ENCODE results near the gene ADAD2.
A peak's percentile ranks its signal among the peaks of the same experiment; 100 is the strongest.

The ADAD2 gene

DNA sequence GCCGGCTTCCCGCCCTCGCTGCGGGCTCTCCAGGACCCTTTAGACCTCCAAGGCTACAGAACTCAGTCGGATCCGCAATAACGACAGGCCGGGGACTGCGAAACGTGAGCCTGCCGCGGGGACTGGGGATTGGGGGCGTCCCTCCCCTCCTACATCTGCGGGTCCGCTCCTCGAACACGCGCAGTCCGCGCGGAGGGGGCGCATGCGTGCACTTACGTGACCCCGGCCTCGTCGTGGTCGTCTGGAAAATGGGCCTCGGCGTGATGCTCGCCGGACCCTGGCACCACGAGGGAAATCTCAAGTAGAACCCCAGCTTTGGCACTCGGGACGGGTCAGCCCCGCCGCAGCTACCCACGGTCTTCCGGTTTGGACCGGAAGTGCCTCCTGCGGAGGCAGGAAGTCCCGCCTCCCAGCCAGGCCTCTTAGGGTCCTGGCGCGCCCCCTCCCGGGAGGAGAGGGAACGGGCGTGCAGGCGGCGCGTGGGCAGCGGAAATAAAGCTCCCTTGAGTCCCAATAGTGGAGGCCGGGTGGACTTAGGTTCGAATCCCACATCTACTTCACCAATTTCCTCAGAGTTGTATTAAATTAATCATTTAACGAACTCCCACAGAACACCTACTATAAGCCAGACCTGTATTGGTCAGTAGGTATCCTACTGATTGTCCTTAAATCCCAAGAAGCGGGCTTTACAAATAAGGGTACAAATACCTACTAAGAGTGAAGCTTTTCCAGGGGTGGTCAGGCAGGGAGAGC lies 4.1 kb upstream of the ADAD2 start, which contains the start of gene TAF1C:
TAF1C (minus strand) TSS at position 373 of the 753 bp plus-strand sequence. CDS start 2,069 bp downstream, outside the sequence.
- peaks cover 0 to 45% (median 31%) of the 10 kb centered on the region in 11 experiments; a peak in 17 of 22 replicates for H4K20me1 ChIP-seq
- peaks cover 18 to 26% (median 19%) of the 10 kb centered on the region in 10 experiments for H3K4me1 ChIP-seq
- peak within 1 kb of the TSS; percentile 86 to 96 (median 93) for H3K9ac ChIP-seq
- no peak for TF ChIP-seq Cebpa-rat (IDR thresholded peaks at IDR 0.05)
- H3K27ac ChIP-seq = peak within 1 kb of the TSS; percentile 71 to 91 (median 87)
- H3K4me3 ChIP-seq = peak within 1 kb of the TSS; percentile 87 to 100 (median 95)
- H3K9me3 ChIP-seq (replicated peaks in 1 of 11) = no peaks in the 10 kb centered on the region
- peak within 1 kb of the TSS; percentile 83 to 99 (median 96) for H3K4me2 ChIP-seq
- no peaks in the 10 kb centered on the region for H3K27me3 ChIP-seq
- peaks cover 31 to 38% (median 36%) of the 10 kb centered on the region in 11 experiments for H3K36me3 ChIP-seq

DNA sequence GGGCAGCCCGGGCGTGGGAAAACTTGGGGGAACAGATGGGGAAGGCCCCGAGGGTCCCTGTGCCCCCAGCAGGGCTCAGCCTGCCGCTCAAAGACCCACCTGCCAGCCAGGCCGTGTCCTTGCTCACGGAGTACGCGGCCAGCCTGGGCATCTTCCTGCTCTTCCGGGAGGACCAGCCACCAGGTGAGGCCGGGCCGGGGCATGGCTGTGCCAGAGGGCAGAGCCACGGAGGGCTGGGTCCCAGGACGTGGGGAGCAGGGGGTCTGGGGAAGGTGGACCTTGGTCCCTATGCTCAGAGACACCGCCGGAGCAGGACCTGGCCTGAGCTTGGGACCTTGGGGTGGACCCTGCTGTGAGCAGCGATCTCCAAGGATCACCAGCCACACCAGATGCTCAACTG lies 509 bp downstream of the ADAD2 start:
- Histone ChIP-seq H4K20me1 (no peaks in the 10 kb centered on the region), H3K9ac (no peak overlapping the region), H3K27me3 (no peaks in the 10 kb centered on the region), H3K4me3 (no peak overlapping the region), H3K4me2 (no peak overlapping the region), H3K36me3 (no peaks in the 10 kb centered on the region), H3K27ac (no peak overlapping the region), H3K4me1 (peaks cover 18 to 38% (median 34%) of the 10 kb centered on the region in 10 experiments), H3K9me3 (replicated peaks in 1 of 11) (no peaks in the 10 kb centered on the region)
- no peak for TF ChIP-seq Cebpa-rat (IDR thresholded peaks at IDR 0.05)

DNA sequence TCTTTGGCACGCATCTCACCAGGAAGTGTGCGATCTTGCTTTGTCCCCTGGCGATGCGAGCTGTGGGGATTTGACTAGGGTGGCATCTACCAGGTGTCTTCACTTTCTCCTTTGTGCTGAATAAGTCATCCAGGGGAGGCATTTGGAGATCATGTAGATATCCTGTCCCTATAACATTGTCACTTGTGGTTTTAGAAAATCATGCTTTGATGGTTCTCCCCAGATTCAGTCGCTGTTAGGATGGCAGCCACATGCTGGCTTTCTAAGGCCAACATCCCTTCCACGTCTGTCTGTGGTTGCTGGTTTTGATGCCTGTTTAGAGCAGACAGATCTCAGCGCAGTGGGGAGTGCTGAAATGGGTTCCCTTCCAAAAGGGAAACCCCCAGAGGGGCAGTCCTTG lies 2.5 kb downstream of the ADAD2 start:
- TF ChIP-seq Cebpa-rat (IDR thresholded peaks at IDR 0.05) = no peak
- H3K4me1 ChIP-seq = peaks cover 19 to 54% (median 50%) of the 10 kb centered on the region in 10 experiments
- no peaks in the 10 kb centered on the region for H4K20me1 ChIP-seq
- H3K9ac ChIP-seq = 0 out of 22 replicates have a peak overlapping the region, but pooled peaks of 2 of the 11 experiments have one; percentile 2 to 62
- H3K27me3 ChIP-seq = no peaks in the 10 kb centered on the region
- H3K27ac ChIP-seq = peak overlapping the region in 2 of 11 experiments; percentile 61 to 69; a peak in 1 of 22 replicates
- H3K9me3 ChIP-seq (replicated peaks in 1 of 11) = no peaks in the 10 kb centered on the region
- H3K4me2 ChIP-seq = peak overlapping the region; percentile 80 to 95 (median 93); a peak in 18 of 22 replicates
- H3K36me3 ChIP-seq = no peaks in the 10 kb centered on the region
- no peak overlapping the region for H3K4me3 ChIP-seq

DNA sequence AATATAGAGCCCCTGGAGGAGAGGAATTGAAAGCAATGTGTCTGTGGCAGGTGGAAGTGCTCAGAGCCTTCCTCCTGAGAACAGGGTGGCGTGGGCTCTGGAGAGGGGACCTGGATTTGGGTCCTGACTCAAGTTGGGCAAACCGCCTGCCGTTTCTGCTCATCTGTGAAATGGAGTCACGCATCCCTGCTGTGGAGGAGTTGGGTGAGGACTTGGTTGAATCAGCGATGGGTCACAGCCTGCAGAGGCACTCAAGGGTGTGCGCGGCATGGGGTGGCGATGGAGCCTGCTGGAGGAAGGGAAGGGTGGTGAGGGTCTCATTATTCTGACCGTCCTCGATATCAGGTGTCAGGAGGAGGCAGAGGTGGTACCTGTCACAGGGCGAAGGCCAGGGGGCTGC lies 3.1 kb downstream of the ADAD2 start:
- no peak for TF ChIP-seq Cebpa-rat (IDR thresholded peaks at IDR 0.05)
- Histone ChIP-seq H3K36me3 (no peaks in the 10 kb centered on the region), H3K27me3 (no peaks in the 10 kb centered on the region), H3K4me2 (peak overlapping the region; percentile 80 to 95 (median 93)), H4K20me1 (no peaks in the 10 kb centered on the region), H3K4me1 (peaks cover 24 to 59% (median 55%) of the 10 kb centered on the region in 10 experiments), H3K9ac (peak overlapping the region in 8 of 11 experiments; percentile 2 to 66 (median 46); a peak in 9 of 22 replicates), H3K4me3 (peak overlapping the region in 7 of 10 experiments; percentile 24 to 55 (median 42); a peak in 12 of 20 replicates), H3K27ac (peak overlapping the region in 9 of 11 experiments; percentile 3 to 69 (median 51); a peak in 13 of 22 replicates), H3K9me3 (replicated peaks in 1 of 11) (no peaks in the 10 kb centered on the region)

DNA sequence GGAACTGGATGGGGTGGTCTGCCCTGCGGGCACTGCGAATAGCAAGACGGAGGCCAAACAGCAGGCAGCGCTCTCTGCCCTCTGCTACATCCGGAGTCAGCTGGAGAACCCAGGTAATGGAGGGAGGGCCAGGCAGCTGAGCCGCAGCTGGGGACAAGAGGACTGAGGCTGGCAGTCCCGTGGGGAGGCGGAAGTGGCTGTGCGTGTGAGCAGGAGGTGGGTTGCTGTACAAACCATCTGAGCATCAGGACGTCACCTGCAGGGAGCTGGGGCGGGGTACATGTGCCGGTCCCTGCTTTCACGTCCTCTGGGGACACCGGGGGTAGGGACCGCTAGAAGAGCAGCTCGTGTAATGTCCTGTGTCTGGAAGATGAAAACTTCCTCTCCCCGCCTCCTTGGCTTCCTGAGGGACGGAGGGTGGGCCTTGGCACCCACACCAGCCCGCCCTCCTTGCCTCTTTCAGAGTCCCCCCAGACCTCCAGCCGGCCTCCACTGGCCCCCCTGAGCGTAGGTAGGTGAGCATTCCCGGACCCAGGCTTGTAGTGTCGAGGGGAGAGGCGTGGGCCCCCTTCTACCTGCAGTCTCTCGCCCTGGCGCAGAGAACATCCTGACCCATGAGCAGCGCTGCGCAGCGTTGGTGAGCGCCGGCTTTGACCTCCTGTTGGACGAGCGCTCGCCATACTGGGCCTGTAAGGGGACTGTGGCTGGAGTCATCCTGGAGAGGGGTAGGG lies 3.7 kb downstream of the ADAD2 start:
- peak overlapping the region in 10 of 11 experiments; percentile 2 to 66 (median 42); a peak in 15 of 22 replicates for H3K9ac ChIP-seq
- H3K4me1 ChIP-seq = peaks cover 30 to 65% (median 62%) of the 10 kb centered on the region in 10 experiments
- no peaks in the 10 kb centered on the region for H3K36me3 ChIP-seq
- H3K4me3 ChIP-seq = peak overlapping the region in 8 of 10 experiments; percentile 19 to 55 (median 42); a peak in 15 of 20 replicates
- no peaks in the 10 kb centered on the region for H4K20me1 ChIP-seq
- peak overlapping the region; percentile 80 to 95 (median 93) for H3K4me2 ChIP-seq
- no peaks in the 10 kb centered on the region for H3K9me3 ChIP-seq (replicated peaks in 1 of 11)
- peak overlapping the region in 9 of 11 experiments; percentile 3 to 69 (median 51); a peak in 15 of 22 replicates for H3K27ac ChIP-seq
- H3K27me3 ChIP-seq = no peaks in the 10 kb centered on the region
- TF ChIP-seq Cebpa-rat (IDR thresholded peaks at IDR 0.05) = no peak

DNA sequence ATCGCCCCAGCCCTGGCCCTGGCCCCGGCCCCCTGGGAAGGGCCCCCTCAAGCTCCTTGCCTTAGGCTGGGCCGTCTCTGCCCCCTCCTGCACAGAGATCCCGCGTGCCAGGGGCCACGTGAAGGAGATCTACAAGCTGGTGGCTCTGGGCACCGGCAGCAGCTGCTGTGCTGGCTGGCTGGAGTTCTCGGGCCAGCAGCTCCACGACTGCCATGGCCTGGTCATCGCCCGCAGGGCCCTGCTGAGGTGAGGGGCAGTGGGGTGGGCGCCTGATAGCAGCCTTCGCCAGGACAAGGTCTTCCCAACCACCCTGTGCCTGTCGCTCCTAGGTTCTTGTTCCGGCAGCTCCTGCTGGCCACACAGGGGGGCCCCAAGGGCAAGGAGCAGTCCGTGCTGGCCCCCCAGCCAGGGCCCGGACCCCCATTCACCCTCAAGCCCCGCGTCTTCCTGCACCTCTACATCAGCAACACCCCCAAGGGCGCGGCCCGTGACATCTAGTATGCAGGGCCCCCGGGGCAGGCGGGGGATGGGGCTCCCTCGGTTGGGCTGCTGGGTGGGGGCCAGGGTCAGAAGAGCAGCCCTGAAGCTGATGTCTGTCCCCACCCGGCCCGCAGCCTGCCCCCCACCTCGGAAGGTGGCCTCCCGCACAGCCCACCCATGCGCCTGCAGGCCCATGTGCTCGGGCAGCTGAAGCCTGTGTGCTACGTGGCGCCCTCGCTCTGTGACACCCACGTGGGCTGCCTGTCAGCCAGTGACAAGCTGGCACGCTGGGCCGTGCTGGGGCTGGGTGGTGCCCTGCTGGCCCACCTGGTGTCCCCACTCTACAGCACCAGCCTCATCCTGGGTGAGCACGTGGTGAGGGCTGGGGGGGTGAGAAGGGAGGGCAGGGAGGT lies 4.5 kb downstream of the ADAD2 start:
- H3K9me3 ChIP-seq (replicated peaks in 1 of 11) = no peaks in the 10 kb centered on the region
- H3K9ac ChIP-seq = peak overlapping the region in 4 of 11 experiments; percentile 49 to 66 (median 57); a peak in 7 of 22 replicates
- H3K27ac ChIP-seq = peak overlapping the region in 7 of 11 experiments; percentile 43 to 69 (median 60); a peak in 14 of 22 replicates
- H3K4me1 ChIP-seq = peaks cover 37 to 73% (median 70%) of the 10 kb centered on the region in 10 experiments
- no peaks in the 10 kb centered on the region for H4K20me1 ChIP-seq
- no peak for TF ChIP-seq Cebpa-rat (IDR thresholded peaks at IDR 0.05)
- no peaks in the 10 kb centered on the region for H3K36me3 ChIP-seq
- H3K4me3 ChIP-seq = peak overlapping the region in 5 of 10 experiments; percentile 19 to 42 (median 36); a peak in 4 of 20 replicates
- peak overlapping the region; percentile 80 to 95 (median 93) for H3K4me2 ChIP-seq
- H3K27me3 ChIP-seq = no peaks in the 10 kb centered on the region

DNA sequence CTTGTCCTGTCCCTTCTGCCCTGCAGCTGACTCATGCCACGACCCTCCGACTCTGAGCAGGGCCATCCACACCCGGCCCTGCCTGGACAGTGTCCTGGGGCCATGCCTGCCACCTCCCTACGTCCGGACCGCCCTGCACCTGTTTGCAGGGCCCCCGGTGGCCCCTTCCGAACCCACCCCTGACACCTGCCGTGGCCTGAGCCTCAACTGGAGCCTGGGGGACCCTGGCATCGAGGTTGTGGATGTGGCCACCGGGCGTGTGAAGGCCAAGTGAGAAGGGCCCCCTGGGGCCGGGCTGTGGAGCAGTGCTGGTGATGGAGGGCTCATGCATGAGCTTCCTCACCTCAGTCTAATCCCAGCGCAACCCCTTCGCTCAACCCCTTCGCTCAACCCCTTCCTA lies 5.1 kb downstream of the ADAD2 start:
- peak overlapping the region in 9 of 11 experiments; percentile 88 to 95 (median 94); a peak in 15 of 22 replicates for H3K4me2 ChIP-seq
- no peaks in the 10 kb centered on the region for H3K27me3 ChIP-seq
- no peaks in the 10 kb centered on the region for H3K36me3 ChIP-seq
- no peaks in the 10 kb centered on the region for H3K9me3 ChIP-seq (replicated peaks in 1 of 11)
- H3K4me1 ChIP-seq = peaks cover 37 to 74% (median 70%) of the 10 kb centered on the region in 10 experiments
- no peak overlapping the region for H3K4me3 ChIP-seq
- H3K27ac ChIP-seq = peak overlapping the region in 3 of 11 experiments; percentile 7 to 23 (median 14); a peak in 2 of 22 replicates
- H3K9ac ChIP-seq = peak overlapping the region in 1 of 11 experiments; percentile 52; a peak in 1 of 22 replicates
- no peaks in the 10 kb centered on the region for H4K20me1 ChIP-seq
- no peak for TF ChIP-seq Cebpa-rat (IDR thresholded peaks at IDR 0.05)
